Measurements from ENCODE around the gene GDE1. TPM values are rescaled to one million over a fixed set of nuclear protein-coding genes. Genes with fewer than 3 reads are reported as not detected.

GDE1 gene
- total RNA-seq, 1 experiment from 2014 or later: 48.6 TPM

DNA sequence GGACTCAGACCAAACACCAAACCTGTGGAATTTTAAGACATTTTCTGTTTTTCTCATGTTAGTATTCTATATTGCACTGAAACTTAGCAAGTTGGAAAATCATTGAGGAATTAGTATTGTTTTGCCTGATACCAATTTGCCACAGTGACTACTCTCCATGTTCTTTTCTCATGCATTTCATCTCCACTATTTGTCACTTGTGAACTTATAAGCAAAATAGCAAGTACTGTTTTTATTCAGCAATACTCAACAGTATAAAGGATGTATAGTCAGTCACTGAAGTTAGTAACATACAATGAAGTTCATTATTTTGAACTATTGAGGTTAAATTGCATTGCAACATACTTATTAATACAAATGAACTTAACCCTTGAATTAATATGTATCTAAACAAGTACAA is 27.8 kb upstream of the GDE1 start:
- TF ChIP-seq, protein P1, sequence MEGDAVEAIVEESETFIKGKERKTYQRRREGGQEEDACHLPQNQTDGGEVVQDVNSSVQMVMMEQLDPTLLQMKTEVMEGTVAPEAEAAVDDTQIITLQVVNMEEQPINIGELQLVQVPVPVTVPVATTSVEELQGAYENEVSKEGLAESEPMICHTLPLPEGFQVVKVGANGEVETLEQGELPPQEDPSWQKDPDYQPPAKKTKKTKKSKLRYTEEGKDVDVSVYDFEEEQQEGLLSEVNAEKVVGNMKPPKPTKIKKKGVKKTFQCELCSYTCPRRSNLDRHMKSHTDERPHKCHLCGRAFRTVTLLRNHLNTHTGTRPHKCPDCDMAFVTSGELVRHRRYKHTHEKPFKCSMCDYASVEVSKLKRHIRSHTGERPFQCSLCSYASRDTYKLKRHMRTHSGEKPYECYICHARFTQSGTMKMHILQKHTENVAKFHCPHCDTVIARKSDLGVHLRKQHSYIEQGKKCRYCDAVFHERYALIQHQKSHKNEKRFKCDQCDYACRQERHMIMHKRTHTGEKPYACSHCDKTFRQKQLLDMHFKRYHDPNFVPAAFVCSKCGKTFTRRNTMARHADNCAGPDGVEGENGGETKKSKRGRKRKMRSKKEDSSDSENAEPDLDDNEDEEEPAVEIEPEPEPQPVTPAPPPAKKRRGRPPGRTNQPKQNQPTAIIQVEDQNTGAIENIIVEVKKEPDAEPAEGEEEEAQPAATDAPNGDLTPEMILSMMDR (conservative IDR thresholded peaks at IDR 0.05): no peak
- H3K27ac Mint-ChIP-seq: no peak overlapping the region

More for the DNA sequence above, 27.8 kb upstream of the GDE1 start:
- Histone ChIP-seq H3K27me3 (ENCODE audit: insufficient read depth, low read length) (no peaks in the 10 kb centered on the region), H3K18ac (ENCODE audit: insufficient read length, low read depth, low read length) (no peak overlapping the region), H3K79me2 (ENCODE audit: insufficient read depth, low read length) (no peaks in the 10 kb centered on the region), H3K9ac (ENCODE audit: extremely low read depth, insufficient read length, low read length) (no peak overlapping the region), H4K20me1 (ENCODE audit: control insufficient read depth, insufficient read depth, insufficient read length) (no peaks in the 10 kb centered on the region), H3K4me1 (ENCODE audit: insufficient read depth, low read length) (no peaks in the 10 kb centered on the region), H3T11ph (ENCODE audit: low read length) (no peak overlapping the region), H3K56ac (ENCODE audit: insufficient read length, low read depth, low read length) (no peak overlapping the region), H4K91ac (ENCODE audit: insufficient read length, low read depth, low read length) (no peak overlapping the region), H4K8ac (replicated peaks; ENCODE audit: insufficient read length, low read depth, low read length) (no peak overlapping the region), H3K79me1 (ENCODE audit: insufficient read depth, low read depth, low read length, poor library complexity, severe bottlenecking) (no peaks in the 10 kb centered on the region), H2BK5ac (ENCODE audit: insufficient read length, low read length) (no peak overlapping the region), H2BK20ac (ENCODE audit: low read depth, low read length, poor library complexity, severe bottlenecking) (no peak overlapping the region), H3K23ac (ENCODE audit: insufficient read length, low read depth, low read length) (no peak overlapping the region), H3K27ac (ENCODE audit: insufficient read length, low read depth, low read length) (no peak overlapping the region), H2AFZ (ENCODE audit: low read length) (no peak overlapping the region), H2BK120ac (ENCODE audit: low read depth, low read length, poor library complexity, severe bottlenecking) (no peak overlapping the region), H3K4me2 (ENCODE audit: insufficient read depth, insufficient read length, low read length) (no peak overlapping the region), H4K5ac (ENCODE audit: insufficient read length, low read depth, low read length) (no peak overlapping the region), H2AK5ac (ENCODE audit: insufficient read length, low read length) (no peak overlapping the region), H3K23me2 (ENCODE audit: insufficient read length, low read depth, low read length, poor library complexity, severe bottlenecking) (no peaks in the 10 kb centered on the region), H3K9me3 (ENCODE audit: control insufficient read depth, low read depth, low read length) (no peaks in the 10 kb centered on the region), H3K14ac (ENCODE audit: insufficient read depth, low read length) (no peak overlapping the region), H2BK12ac (ENCODE audit: insufficient read length, low read depth, low read length) (no peak overlapping the region), H3K4ac (ENCODE audit: low read depth, low read length) (no peak overlapping the region), H2BK15ac (ENCODE audit: low read depth, low read length) (no peak overlapping the region)
- H3K4me3 Mint-ChIP-seq: no peak overlapping the region
- H3K9me3 Mint-ChIP-seq: no peaks in the 10 kb centered on the region
- no peak for DNase-seq
- H3K27me3 Mint-ChIP-seq (ENCODE audit: low read depth): no peaks in the 10 kb centered on the region
- peaks cover 0 to 48% (median 6%) of the 10 kb centered on the region in 3 experiments; a peak in 4 of 7 replicates for H3K36me3 Mint-ChIP-seq (ENCODE audit: insufficient read depth in 1 of 3, low read depth in 3 of 3)
- peaks cover 0 to 3% of the 10 kb centered on the region in 2 experiments; a peak in 2 of 4 replicates for H3K4me1 Mint-ChIP-seq
